SK-N-SH (cell line): ENCODE results near the gene SH3BP4. TPM values are rescaled to one million over a fixed set of nuclear protein-coding genes. Genes with fewer than 3 reads are reported as not detected.
A peak's percentile ranks its signal among the peaks of the same experiment; 100 is the strongest.

ENCODE experiments used
- CTCF ChIA-PET: fragments of 300-600, 350-600 bp; formaldehyde crosslinking; extraction: SDS; loops from one replicate; lab custom pipeline; 2021; lab: Yijun Ruan, JAX
- POLR2A ChIA-PET: fragments of 350-600 bp; sonication (Branson Sonifier 250); formaldehyde crosslinking; extraction: SDS; loops from one replicate; lab custom pipeline; 2020; ENCODE audit warnings: antibody characterized with exemption, inconsistent platforms; lab: Yijun Ruan, JAX
- DNase-seq: peaks from one replicate; pipeline ENCODE4 v3.0.0; 2012
- H2AFZ ChIP-seq: fragments of 200-600 bp; sonication (generic); 2 replicates; pipeline ENCODE4 v1.8.1; 2016; ENCODE audit warnings: antibody characterized with exemption, mild to moderate bottlenecking, low read depth
- H3F3A ChIP-seq: fragments of 200-600 bp; sonication (generic); replicated peaks from 2 replicates; pipeline ENCODE3; 2016; ENCODE audit warnings: antibody characterized with exemption, mild to moderate bottlenecking; ENCODE audit not compliant: insufficient read depth
- H3K27ac ChIP-seq, 2 experiments: fragments of 200-500 bp in 1 of 2; fragments of 200-600 bp in 1 of 2; sonication (Bioruptor generic) in 1 of 2; sonication (generic), shearing (Covaris generic) in 1 of 2; 2 replicates each; pipeline versions ENCODE4 v1.5.1 to v1.6.1; 2014 to 2016; ENCODE audit warnings: low read depth in 2 of 2, inconsistent platforms in 1 of 2, low read length in 1 of 2, mild to moderate bottlenecking in 1 of 2, mixed read lengths in 1 of 2
- H3K27me3 ChIP-seq: fragments of 200-600 bp; sonication (generic), shearing (Covaris generic); 2 replicates; pipeline ENCODE4 v1.6.1; 2016; ENCODE audit warnings: mixed run types; ENCODE audit not compliant: insufficient read depth
- H3K36me3 ChIP-seq, 2 experiments: fragments of 200-500 bp in 1 of 2; fragments of 200-600 bp in 1 of 2; sonication (Bioruptor generic) in 1 of 2; sonication (generic) in 1 of 2; replicated peaks in 1 of 2; 2 replicates each; pipeline versions ENCODE3 to v1.5.1; 2014 to 2016; ENCODE audit warnings: low read length in 1 of 2, mild to moderate bottlenecking in 1 of 2; ENCODE audit not compliant: insufficient read depth in 2 of 2, control insufficient read depth in 1 of 2
- H3K4me1 ChIP-seq, 2 experiments: fragments of 200-500 bp in 1 of 2; fragments of 200-600 bp in 1 of 2; sonication (Bioruptor generic) in 1 of 2; sonication (generic), shearing (Covaris generic) in 1 of 2; 2 replicates each; pipeline versions ENCODE4 v1.5.1 to v1.6.1; 2014 to 2016; ENCODE audit warnings: low read depth in 1 of 2, low read length in 1 of 2, mixed run types in 1 of 2; ENCODE audit not compliant: insufficient read depth in 2 of 2, control insufficient read depth in 1 of 2
- H3K4me2 ChIP-seq: fragments of 200-600 bp; sonication (generic), shearing (Covaris generic); 2 replicates; pipeline ENCODE4 v1.6.1; 2017; ENCODE audit warnings: mixed run types
- H3K4me3 ChIP-seq, 2 experiments: fragments of 200-500 bp in 1 of 2; fragments of 200-600 bp in 1 of 2; sonication (Bioruptor generic) in 1 of 2; sonication (generic), shearing (Covaris generic) in 1 of 2; 2 replicates each; pipeline versions ENCODE4 v1.5.1 to v1.8.1; 2014 to 2016; ENCODE audit warnings: low read depth in 2 of 2, inconsistent platforms in 1 of 2, low read length in 1 of 2, mild to moderate bottlenecking in 1 of 2, mixed read lengths in 1 of 2, moderate library complexity in 1 of 2
- H3K79me2 ChIP-seq: fragments of 200-600 bp; sonication (generic); 2 replicates; pipeline ENCODE4 v1.8.1; 2017; ENCODE audit warnings: mild to moderate bottlenecking; ENCODE audit not compliant: insufficient read depth
- H3K9ac ChIP-seq: fragments of 200-600 bp; sonication (generic); 2 replicates; pipeline ENCODE4 v1.6.1; 2017; ENCODE audit warnings: mixed run types
- H3K9me2 ChIP-seq: fragments of 200-600 bp; sonication (generic); 2 replicates; pipeline ENCODE4 v1.6.1; 2017; ENCODE audit warnings: mixed run types
- H3K9me3 ChIP-seq: fragments of 200-600 bp; sonication (generic); 2 replicates; pipeline ENCODE4 v1.6.1; 2017; ENCODE audit warnings: mixed run types, mild to moderate bottlenecking, moderate library complexity
- H4K20me1 ChIP-seq: fragments of 200-600 bp; sonication (generic); 2 replicates; pipeline ENCODE4 v1.6.1; 2017; ENCODE audit warnings: mild to moderate bottlenecking, mixed run types; ENCODE audit not compliant: insufficient read depth
- ELF1 ChIP-seq: IDR thresholded peaks from 2 replicates; pipeline ENCODE4 v1.4.0; 2012
- EP300 ChIP-seq, 2 experiments: IDR thresholded peaks; 2 replicates each; pipeline versions ENCODE4 v1.4.0 to v1.6.1; 2012; ENCODE audit warnings: borderline replicate concordance in 1 of 2, low read depth in 1 of 2, low read length in 1 of 2
- JUND ChIP-seq: IDR thresholded peaks from 2 replicates; pipeline ENCODE4 v1.4.0; 2012
- MEF2A ChIP-seq: IDR thresholded peaks from 2 replicates; pipeline ENCODE4 v1.4.0; 2012; ENCODE audit warnings: low read depth, borderline replicate concordance
- MXI1 ChIP-seq: IDR thresholded peaks from 2 replicates; pipeline ENCODE4 v1.6.1; 2012; ENCODE audit warnings: mild to moderate bottlenecking, low read depth, low read length, improper control_type of control experiment
- NFIC ChIP-seq: IDR thresholded peaks from 2 replicates; pipeline ENCODE4 v1.4.0; 2012; ENCODE audit warnings: borderline replicate concordance
- RCOR1 ChIP-seq: fragments of 150-350 bp; IDR thresholded peaks from 2 replicates; pipeline ENCODE4 v1.6.1; 2017; ENCODE audit warnings: antibody characterized with exemption, low read length
- RFX5 ChIP-seq: IDR thresholded peaks from 2 replicates; pipeline ENCODE4 v1.6.1; 2012; ENCODE audit warnings: mild to moderate bottlenecking, improper control_type of control experiment, low read length
- RXRA ChIP-seq: IDR thresholded peaks from 2 replicates; pipeline ENCODE4 v1.4.0; 2012; ENCODE audit warnings: low read depth, mild to moderate bottlenecking, borderline replicate concordance
- SIN3A ChIP-seq: IDR thresholded peaks from 2 replicates; pipeline ENCODE4 v1.6.1; 2012; ENCODE audit warnings: low read depth, mild to moderate bottlenecking, low read length, moderate library complexity, borderline replicate concordance
- TEAD4 ChIP-seq: IDR thresholded peaks from 2 replicates; pipeline ENCODE4 v1.4.0; 2012; ENCODE audit warnings: mild to moderate bottlenecking, borderline replicate concordance; ENCODE audit not compliant: insufficient read depth
- YY1 ChIP-seq: IDR thresholded peaks from 2 replicates; pipeline ENCODE4 v1.4.0; 2012; ENCODE audit warnings: low read depth, mild to moderate bottlenecking
- WGBS: methylation state at CpG from one replicate; pipeline ENCODE4 v1.1.6; 2017; ENCODE audit warnings: low lambda C conversion rate; 5-methylcytosine and 5-hydroxymethylcytosine counted together
- polyA plus RNA-seq, 3 experiments: library from polyadenylated mRNA; depleted of rRNA; stranded (reverse); fragments of >200 nt; gene quantifications; 2 replicates each; pipeline ENCODE4 v1.2.3, GENCODE V29; 2012
- TF ChIP-seq, protein P1 (sequence below): fragments of 200-600 bp; sonication (generic); IDR thresholded peaks from 2 replicates; pipeline ENCODE4 v1.6.1; 2017; ENCODE audit warnings: antibody characterized with exemption, mild to moderate bottlenecking, moderate library complexity
- TF ChIP-seq, protein P2 (sequence below): fragments of 150-350 bp; IDR thresholded peaks from 2 replicates; pipeline ENCODE4 v1.6.1; 2016; ENCODE audit warnings: mild to moderate bottlenecking, low read depth, low read length
- TF ChIP-seq, protein P3 (sequence below): IDR thresholded peaks from 2 replicates; pipeline ENCODE4 v1.4.0; 2012; ENCODE audit warnings: low read depth
- TF ChIP-seq, protein P4 (sequence below): IDR thresholded peaks from 2 replicates; pipeline ENCODE4 v1.6.1; 2012; ENCODE audit warnings: mild to moderate bottlenecking, low read depth, low read length, moderate library complexity
- TF ChIP-seq, protein P5 (sequence below): IDR thresholded peaks from 2 replicates; pipeline ENCODE4 v1.4.0; 2012; ENCODE audit warnings: low read depth, borderline replicate concordance

Gene SH3BP4
- polyA plus RNA-seq, 1 of the 3 experiments (the other 2 are of a cell fraction): 27.7 TPM

DNA sequence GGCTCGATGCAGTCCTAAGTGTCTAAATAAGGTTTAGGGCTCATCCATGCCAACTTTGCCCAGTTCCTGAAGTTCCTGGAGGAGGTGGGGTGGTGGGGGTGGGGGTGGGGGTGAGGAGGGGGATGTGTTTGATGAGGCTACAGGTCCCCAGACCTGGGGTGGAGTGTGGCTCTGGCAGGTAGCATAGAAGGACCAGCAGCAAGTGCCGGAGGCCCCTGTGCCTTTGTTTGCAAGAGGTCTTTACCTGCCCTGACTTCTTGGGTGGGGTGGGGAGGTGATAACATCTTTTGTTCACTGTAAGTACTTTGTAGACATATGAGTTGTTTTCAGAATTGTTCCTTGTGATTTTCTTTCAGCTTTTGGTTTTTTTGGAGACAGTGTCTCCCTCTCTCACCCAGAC lies 10.0 kb downstream of the SH3BP4 start:
- H3K9me2 ChIP-seq: no peaks in the 10 kb centered on the region
- peaks cover 0 to 8% of the 10 kb centered on the region in 2 experiments for H3K36me3 ChIP-seq
- H3F3A ChIP-seq: peaks cover 8% of the 10 kb centered on the region
- H3K4me1 ChIP-seq: peaks cover 33 to 43% of the 10 kb centered on the region in 2 experiments
- CTCF ChIA-PET: interaction anchor here (1.8 kb wide), 1 partner anchor 88 kb away, joined by 5 read pairs; no protein-coding TSS in a partner anchor
- no peak overlapping the region for H3K27ac ChIP-seq
- no peak overlapping the region for H2AFZ ChIP-seq
- peaks cover 96% of the 10 kb centered on the region for H4K20me1 ChIP-seq
- no peak overlapping the region for H3K9ac ChIP-seq
- TF ChIP-seq TEAD4 (no peak), RFX5 (no peak), NFIC (no peak), EP300 (IDR thresholded peaks at IDR 0.05; ENCODE audit: borderline replicate concordance in 1 of 2, low read depth in 1 of 2, low read length in 1 of 2) (no peak), RCOR1 (no peak)
- TF ChIP-seq, protein P1, sequence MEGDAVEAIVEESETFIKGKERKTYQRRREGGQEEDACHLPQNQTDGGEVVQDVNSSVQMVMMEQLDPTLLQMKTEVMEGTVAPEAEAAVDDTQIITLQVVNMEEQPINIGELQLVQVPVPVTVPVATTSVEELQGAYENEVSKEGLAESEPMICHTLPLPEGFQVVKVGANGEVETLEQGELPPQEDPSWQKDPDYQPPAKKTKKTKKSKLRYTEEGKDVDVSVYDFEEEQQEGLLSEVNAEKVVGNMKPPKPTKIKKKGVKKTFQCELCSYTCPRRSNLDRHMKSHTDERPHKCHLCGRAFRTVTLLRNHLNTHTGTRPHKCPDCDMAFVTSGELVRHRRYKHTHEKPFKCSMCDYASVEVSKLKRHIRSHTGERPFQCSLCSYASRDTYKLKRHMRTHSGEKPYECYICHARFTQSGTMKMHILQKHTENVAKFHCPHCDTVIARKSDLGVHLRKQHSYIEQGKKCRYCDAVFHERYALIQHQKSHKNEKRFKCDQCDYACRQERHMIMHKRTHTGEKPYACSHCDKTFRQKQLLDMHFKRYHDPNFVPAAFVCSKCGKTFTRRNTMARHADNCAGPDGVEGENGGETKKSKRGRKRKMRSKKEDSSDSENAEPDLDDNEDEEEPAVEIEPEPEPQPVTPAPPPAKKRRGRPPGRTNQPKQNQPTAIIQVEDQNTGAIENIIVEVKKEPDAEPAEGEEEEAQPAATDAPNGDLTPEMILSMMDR: no peak
- TF ChIP-seq, protein P2, sequence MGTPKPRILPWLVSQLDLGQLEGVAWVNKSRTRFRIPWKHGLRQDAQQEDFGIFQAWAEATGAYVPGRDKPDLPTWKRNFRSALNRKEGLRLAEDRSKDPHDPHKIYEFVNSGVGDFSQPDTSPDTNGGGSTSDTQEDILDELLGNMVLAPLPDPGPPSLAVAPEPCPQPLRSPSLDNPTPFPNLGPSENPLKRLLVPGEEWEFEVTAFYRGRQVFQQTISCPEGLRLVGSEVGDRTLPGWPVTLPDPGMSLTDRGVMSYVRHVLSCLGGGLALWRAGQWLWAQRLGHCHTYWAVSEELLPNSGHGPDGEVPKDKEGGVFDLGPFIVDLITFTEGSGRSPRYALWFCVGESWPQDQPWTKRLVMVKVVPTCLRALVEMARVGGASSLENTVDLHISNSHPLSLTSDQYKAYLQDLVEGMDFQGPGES: no peak
- WGBS: 95% methylated on average over 2 of the region's 2 CpGs
- H3K4me2 ChIP-seq: no peak overlapping the region
- peaks cover 100% of the 10 kb centered on the region for H3K79me2 ChIP-seq
- no peak overlapping the region for H3K4me3 ChIP-seq
- no peaks in the 10 kb centered on the region for H3K9me3 ChIP-seq
- no peak for DNase-seq
- no peaks in the 10 kb centered on the region for H3K27me3 ChIP-seq
- POLR2A ChIA-PET: no interaction called here

DNA sequence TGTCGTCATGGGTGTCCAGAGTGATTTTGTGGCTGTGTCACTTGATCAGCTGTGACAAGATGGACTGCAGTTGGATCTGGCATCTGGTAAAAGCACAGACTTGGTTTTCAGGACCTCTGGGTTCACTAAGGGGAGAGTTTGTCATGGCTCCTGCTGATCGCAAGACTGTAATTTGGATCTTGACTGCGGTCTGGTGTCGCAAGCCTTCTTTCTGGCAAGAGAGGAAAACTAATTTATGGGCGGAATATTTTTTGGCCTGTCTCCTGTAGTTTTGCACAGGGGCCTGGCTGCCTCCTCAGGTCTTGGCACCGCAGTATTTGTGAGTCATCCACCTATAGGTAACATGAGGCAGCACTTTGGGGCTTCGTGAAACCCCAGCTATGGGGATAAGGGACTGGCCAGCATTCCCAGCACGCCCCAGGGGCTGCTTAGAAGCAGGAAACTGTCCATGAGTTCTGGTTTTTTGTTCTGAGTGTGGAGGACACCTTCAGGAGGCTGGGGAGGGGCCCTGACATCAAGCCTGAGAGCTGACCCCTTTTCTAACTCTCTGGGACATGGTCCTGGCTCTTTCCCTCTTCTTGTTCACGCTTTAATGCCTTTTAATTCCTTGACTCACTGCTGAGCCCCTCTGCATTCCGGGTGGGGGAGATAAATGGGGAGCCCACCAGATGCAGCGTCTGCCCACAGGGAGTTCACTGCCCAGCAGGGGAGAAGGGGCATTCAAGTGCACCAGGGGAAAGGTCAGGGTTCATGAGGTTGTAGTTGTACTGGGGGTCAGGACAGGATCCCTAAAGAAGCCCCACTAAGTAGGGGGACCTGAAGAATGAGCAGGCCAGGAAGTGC lies 12.2 kb downstream of the SH3BP4 start:
- no peaks in the 10 kb centered on the region for H3K9me3 ChIP-seq
- WGBS: 56% methylated on average over 9 of the region's 11 CpGs
- peak overlapping the region; percentile 54; the same call in 1 of the 2 replicates for H3K4me2 ChIP-seq
- no peaks in the 10 kb centered on the region for H3K27me3 ChIP-seq
- H3K36me3 ChIP-seq: peaks cover 0 to 8% of the 10 kb centered on the region in 2 experiments
- no peak overlapping the region for H3K4me3 ChIP-seq
- peak overlapping the region; percentile 29 to 74 for H3K27ac ChIP-seq
- ChIA-PET POLR2A (no interaction called here), CTCF (interaction anchor here (0.9 to 1.5 kb wide), 2 partner anchors 10 to 149 kb away, joined by 3 to 4 read pairs; no protein-coding TSS in a partner anchor)
- no peaks in the 10 kb centered on the region for H3K9me2 ChIP-seq
- H3K9ac ChIP-seq: no peak overlapping the region
- H3K4me1 ChIP-seq: peaks cover 31 to 37% of the 10 kb centered on the region in 2 experiments
- H4K20me1 ChIP-seq: peaks cover 96% of the 10 kb centered on the region
- no peak for DNase-seq
- H3F3A ChIP-seq: peaks cover 8% of the 10 kb centered on the region
- H2AFZ ChIP-seq: no peak overlapping the region
- H3K79me2 ChIP-seq: peaks cover 100% of the 10 kb centered on the region
- TF ChIP-seq, protein P3, sequence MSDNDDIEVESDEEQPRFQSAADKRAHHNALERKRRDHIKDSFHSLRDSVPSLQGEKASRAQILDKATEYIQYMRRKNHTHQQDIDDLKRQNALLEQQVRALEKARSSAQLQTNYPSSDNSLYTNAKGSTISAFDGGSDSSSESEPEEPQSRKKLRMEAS: no peak
- TF ChIP-seq, protein P4, sequence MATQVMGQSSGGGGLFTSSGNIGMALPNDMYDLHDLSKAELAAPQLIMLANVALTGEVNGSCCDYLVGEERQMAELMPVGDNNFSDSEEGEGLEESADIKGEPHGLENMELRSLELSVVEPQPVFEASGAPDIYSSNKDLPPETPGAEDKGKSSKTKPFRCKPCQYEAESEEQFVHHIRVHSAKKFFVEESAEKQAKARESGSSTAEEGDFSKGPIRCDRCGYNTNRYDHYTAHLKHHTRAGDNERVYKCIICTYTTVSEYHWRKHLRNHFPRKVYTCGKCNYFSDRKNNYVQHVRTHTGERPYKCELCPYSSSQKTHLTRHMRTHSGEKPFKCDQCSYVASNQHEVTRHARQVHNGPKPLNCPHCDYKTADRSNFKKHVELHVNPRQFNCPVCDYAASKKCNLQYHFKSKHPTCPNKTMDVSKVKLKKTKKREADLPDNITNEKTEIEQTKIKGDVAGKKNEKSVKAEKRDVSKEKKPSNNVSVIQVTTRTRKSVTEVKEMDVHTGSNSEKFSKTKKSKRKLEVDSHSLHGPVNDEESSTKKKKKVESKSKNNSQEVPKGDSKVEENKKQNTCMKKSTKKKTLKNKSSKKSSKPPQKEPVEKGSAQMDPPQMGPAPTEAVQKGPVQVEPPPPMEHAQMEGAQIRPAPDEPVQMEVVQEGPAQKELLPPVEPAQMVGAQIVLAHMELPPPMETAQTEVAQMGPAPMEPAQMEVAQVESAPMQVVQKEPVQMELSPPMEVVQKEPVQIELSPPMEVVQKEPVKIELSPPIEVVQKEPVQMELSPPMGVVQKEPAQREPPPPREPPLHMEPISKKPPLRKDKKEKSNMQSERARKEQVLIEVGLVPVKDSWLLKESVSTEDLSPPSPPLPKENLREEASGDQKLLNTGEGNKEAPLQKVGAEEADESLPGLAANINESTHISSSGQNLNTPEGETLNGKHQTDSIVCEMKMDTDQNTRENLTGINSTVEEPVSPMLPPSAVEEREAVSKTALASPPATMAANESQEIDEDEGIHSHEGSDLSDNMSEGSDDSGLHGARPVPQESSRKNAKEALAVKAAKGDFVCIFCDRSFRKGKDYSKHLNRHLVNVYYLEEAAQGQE: no peak
- no peak for TF ChIP-seq MXI1
- TF ChIP-seq YY1: no peak
- TF ChIP-seq, protein P5, sequence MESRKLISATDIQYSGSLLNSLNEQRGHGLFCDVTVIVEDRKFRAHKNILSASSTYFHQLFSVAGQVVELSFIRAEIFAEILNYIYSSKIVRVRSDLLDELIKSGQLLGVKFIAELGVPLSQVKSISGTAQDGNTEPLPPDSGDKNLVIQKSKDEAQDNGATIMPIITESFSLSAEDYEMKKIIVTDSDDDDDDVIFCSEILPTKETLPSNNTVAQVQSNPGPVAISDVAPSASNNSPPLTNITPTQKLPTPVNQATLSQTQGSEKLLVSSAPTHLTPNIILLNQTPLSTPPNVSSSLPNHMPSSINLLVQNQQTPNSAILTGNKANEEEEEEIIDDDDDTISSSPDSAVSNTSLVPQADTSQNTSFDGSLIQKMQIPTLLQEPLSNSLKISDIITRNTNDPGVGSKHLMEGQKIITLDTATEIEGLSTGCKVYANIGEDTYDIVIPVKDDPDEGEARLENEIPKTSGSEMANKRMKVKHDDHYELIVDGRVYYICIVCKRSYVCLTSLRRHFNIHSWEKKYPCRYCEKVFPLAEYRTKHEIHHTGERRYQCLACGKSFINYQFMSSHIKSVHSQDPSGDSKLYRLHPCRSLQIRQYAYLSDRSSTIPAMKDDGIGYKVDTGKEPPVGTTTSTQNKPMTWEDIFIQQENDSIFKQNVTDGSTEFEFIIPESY: no peak
- TF ChIP-seq MEF2A: no peak
- TF ChIP-seq NFIC: peak; percentile 73
- TF ChIP-seq JUND: no peak
- TF ChIP-seq ELF1: no peak
- no peak for TF ChIP-seq SIN3A
- TF ChIP-seq RXRA: no peak
